ENCODE measurements around the gene ZMIZ2.
"Not testable (repeated sequence)": the region's sequence is repeated elsewhere in the genome, so short reads cannot be mapped to it uniquely, and the experiment has no call there.

GRCh38 chr7:44732971-44733370, 15.7 kb upstream of the ZMIZ2 start:
- not testable (repeated sequence) for TF ChIP-seq CTCF (optimal IDR thresholded peaks at IDR 0.05 in 1 of 3, IDR thresholded peaks at IDR 0.05 in 1 of 3, conservative IDR thresholded peaks at IDR 0.05 in 1 of 3; ENCODE audit: extremely low read depth in 1 of 3, insufficient read depth in 2 of 3, low read length in 3 of 3); EZH2 (IDR thresholded peaks at IDR 0.05; ENCODE audit: low read length)

Data from keratinocyte (primary cell).